Measurements from ENCODE around the gene RORB.
"Not testable (repeated sequence)": the region's sequence is repeated elsewhere in the genome, so short reads cannot be mapped to it uniquely, and the experiment has no call there.

Gene RORB

DNA sequence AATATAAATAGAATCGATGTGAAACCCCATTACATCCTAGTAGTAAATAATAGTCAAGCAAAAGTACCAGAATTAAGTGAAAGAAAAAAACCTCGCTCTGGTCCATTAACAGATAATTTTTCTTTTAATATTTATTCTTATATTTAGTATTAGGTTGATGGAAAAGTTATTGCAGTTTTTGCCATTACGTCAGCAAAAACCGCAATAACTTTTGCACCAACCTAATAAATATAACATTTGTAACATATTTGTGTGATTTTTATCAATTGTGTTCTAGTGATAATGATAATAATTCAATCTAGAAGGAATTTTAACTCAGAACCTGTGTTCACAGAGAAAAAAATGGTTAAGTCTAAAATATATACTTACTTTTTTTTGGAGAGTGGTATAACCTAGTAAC lies 16.1 kb downstream of the RORB start:
- DNase-seq (ENCODE audit: low read depth in 2 of 2): no peak

DNA sequence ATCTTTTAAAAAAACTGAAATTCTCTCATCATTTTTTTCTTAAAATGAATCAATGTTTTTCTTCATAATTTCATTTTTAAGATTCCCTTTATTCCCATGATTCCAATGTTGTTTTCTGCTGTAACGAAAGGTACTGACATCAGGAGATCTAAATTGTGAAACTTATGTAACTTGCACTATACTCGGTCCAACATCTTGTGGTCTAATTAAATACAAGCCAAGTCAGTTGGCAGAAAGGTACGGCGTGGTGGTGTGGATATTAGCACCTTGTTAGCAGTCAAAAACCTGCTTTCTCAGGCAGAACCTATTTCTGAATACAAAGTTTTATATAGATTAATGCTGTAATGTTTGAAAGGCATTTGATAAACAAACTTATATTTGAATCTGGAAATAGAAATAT lies 20.1 kb downstream of the RORB start:
- DNase-seq (ENCODE audit: low read depth in 2 of 2): no peak

DNA sequence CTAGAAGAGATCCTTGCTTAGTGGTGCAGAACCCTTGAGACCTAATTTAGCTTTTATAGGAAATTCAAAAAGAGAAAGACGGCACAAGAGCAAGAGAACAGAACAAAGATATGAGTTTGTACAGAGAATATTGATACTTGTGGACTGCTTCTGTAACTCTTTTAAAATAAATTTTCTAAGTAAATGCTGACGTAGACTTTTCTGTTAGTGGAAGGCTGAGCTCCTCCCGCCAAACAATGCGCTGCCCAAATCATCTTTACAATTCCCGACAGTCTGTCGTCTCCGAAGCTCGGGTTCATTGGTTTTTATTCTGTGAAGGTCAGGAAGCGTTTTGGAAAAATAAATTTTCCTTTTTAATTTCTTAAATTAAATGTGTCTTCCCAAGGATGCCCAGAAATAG lies 22.3 kb downstream of the RORB start:
- no peak for DNase-seq (ENCODE audit: low read depth in 2 of 2)

GRCh38 chr9:74521009-74521408 lies 23.9 kb downstream of the RORB start:
- no peak for DNase-seq (ENCODE audit: low read depth in 2 of 2)

GRCh38 chr9:74524289-74524688 lies 27.2 kb downstream of the RORB start:
- no peak for DNase-seq (ENCODE audit: low read depth in 2 of 2)

DNA sequence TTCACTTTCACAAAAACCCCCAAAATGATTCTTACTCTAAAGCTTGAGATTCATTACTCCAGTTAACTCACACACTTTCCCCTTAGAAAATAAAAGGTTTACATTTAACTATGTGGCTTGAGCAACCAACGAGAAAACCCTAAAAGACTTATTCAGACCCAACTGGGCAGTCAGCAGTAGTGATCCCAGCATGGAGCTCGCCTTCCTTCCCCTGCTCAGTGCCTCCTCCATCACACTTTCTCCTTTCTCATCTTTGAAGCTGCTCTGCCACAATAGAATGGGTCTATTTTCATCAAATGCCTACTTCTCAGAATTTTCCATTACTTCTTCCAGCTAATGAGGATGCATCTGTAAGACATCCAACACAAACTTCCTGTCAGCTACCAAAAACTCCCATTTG lies 29.1 kb downstream of the RORB start:
- DNase-seq (ENCODE audit: low read depth in 2 of 2): no peak

DNA sequence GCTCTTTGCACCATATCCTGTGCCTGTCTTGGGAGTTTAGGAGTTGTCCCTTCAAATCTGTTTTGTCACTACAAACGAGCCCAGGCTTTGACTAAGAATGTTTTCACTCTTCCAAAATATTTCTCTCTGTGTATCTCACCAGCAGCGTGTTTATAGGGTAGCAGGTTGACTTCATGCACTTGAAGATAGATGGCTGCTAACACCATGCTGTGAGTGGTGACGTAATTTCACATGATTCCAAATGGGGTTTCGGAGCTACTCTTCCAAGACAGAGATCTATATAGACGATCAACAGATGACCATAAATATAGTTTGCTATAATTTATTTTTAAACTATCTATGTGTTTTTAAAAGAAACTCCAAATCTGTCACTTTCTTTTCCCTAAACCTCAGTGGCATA lies 30.6 kb downstream of the RORB start:
- no peak for DNase-seq (ENCODE audit: low read depth in 2 of 2)

DNA sequence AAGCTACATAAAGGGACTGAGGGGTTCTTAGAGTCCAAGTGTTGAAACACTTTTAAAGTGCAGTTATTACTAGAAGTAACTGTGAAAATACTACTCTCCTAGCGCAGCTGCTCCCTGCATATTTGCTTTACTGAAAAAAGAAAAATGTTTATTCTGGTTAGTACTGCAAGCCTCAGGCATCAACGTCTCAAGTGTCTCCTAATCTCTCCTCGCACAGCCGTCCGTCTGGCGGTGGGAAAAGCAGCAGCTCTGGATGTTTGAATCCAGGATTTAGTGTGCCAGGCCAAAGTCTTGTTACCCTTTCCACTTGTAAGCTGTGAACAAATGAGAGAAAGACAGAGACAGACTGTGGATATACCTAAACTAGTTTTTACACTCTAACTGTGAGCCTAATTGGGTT lies 31.1 kb downstream of the RORB start:
- no peak for DNase-seq (ENCODE audit: low read depth in 2 of 2)

GRCh38 chr9:74530458-74530857 lies 33.3 kb downstream of the RORB start:
- DNase-seq (ENCODE audit: low read depth in 2 of 2): not testable (repeated sequence)

DNA sequence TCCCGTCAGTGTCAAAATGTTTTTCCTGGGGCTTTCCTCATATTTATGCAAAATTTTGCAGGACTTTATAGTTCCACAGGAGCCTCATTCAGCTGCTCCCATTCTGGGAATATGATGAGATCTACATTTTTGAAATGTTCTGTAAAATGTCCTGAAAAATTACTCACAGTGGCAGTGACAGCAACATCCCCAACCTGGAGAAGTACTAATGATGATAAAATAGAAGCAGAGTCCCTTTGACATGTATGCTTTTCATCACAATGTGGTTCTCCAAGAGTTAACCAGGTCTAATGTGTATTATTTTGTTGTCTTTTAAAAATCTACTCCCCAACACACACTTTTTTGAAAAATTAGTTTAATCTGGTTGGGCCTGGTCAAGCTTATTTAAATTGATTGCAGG lies 36.1 kb downstream of the RORB start:
- DNase-seq (ENCODE audit: low read depth in 2 of 2): no peak

- DNase-seq (ENCODE audit: low read depth in 2 of 2): no peak
Measured at GRCh38 chr9:74534841-74535240, 37.7 kb downstream of the RORB start.

DNA sequence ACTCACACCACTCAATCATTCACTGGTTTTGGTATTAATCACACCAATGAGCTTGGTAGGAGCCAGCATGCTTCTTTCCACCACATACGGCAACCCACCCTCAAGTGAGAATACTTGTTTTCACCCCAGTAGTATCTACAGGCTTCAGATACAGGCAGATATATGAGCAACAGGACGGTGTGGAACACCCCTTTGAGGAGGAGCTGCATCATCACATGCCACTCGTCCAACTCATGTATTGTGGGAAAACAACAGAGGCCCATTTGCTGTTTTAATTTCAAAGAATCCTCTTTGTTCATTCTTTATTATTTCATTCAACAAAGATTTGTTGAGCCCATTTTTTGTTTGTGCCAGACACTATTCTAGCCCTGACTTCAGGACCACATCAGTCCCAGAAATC lies 46.0 kb downstream of the RORB start:
- DNase-seq (ENCODE audit: low read depth in 2 of 2): no peak

- DNase-seq (ENCODE audit: low read depth in 2 of 2): no peak
Measured at GRCh38 chr9:74551266-74551665, 54.1 kb downstream of the RORB start.

DNA sequence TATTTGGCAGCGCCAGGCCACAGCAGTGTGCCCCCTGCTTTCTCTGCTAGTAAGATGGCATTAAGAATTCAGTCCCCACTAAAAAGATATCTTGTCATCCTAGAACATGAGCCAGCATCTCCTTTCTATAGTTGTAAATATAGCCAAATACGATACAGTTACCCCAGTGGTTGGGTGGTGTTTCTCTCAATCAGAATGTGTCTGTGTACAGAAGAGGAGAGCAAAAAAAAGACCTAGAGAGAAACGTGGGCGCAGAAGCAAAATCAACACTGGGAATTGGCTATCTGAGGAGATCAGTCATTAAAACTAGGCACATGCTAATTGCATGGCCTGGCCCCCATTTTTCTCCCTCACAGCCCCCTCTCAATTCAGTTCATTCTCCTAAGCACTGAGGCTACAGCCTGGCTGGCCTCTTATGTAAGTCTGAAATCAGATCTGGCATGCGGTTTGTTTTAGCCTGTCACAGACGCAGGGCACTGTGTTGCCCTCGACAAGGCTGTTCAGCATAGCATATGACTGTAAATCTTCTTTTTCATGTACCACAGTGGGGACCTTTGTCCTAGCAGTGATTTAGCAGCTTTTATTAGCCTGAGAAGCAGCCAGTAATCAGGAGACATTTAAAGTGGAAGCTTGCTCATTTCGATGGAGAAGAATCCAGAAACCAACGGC lies 57.8 kb downstream of the RORB start:
- DNase-seq (ENCODE audit: low read depth in 2 of 2): no peak

DNA sequence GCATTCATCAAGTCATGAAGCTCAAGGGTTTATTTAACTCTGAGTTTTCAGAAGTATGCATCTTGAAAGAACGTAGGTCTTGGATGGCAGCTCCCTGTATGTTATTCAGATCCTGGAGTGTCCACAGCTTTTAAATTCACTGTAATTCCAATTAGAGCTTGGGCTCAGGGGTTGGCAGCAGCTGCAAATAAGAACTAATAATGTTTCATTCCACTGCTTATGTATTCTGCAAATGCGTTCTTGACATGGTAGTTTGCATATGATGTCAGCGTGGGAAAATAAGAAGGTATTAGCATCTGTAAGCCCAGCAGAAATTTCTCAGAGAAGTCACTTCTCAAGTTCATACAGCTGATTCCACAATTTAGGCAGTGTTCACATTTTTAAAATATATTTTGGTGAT lies 58.4 kb downstream of the RORB start:
- DNase-seq (ENCODE audit: low read depth in 2 of 2): no peak

DNA sequence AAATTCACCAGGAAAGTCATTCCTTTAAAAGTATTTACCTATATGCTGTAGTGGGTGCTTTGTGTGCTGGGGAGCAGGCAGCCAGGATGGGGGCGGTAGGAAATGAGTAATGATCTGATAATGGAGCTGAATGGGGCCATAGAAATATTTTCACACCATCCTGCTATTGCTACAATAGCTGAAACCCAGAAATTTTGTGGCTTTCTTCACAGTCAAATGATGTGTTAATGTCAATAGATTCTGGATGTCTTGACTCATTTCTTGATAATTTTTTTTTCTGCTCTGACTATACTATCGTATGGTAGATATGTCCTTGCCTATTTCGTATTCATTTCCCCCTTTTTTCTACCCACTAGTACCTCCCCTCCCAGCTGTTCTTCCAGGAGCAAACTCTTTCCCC lies 59.5 kb downstream of the RORB start:
- no peak for DNase-seq (ENCODE audit: low read depth in 2 of 2)

GRCh38 chr9:74557571-74557970 lies 60.4 kb downstream of the RORB start:
- no peak for DNase-seq (ENCODE audit: low read depth in 2 of 2)

- DNase-seq (ENCODE audit: low read depth in 2 of 2): no peak
Measured at GRCh38 chr9:74562611-74563010, 65.5 kb downstream of the RORB start.

- no peak for DNase-seq (ENCODE audit: low read depth in 2 of 2)
Measured at GRCh38 chr9:74570879-74571512, 73.9 kb downstream of the RORB start.

- DNase-seq (ENCODE audit: low read depth in 2 of 2): no peak
Measured at GRCh38 chr9:74573640-74574191, 76.6 kb downstream of the RORB start.

- no peak for DNase-seq (ENCODE audit: low read depth in 2 of 2)
Measured at GRCh38 chr9:74576176-74576575, 79.0 kb downstream of the RORB start.

DNA sequence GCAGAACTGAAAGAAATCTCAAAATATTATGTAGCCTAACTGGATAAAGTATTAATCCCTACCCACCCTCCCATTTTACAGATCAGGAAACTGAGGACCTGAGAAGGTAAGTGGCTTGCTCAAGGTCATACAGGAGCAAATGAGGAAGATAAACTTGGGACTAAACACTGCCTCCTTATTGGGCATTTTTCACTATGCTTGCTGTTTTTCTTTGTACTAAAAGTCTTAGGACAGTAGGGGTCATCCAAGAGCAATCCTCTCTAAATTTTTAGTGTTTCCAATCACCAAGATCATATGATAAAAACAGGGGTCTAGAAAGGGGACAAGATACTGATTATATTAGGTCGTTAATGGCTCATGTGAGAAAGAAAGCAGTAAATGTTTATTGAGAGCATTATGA lies 80.8 kb downstream of the RORB start:
- no peak for DNase-seq (ENCODE audit: low read depth in 2 of 2)

DNA sequence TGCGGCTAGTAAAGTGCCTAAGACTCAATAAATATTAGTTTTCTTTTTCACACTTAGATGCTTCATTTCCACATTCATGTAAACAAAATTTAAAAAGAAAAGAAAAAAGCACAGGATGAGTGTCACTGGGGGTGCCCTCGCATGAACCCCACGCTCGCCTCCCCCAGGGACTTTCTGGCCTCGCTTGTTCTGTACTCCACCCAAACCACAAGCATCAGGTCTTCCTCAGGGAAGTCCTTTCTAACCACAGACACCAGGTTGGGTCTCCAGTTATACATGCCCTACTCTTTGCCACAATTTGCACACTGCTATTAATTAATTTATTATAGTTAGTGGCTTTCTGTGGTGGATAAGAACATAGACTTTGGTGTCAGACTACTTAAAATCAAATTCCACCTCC lies 92.4 kb downstream of the RORB start:
- DNase-seq (ENCODE audit: low read depth in 2 of 2): no peak

- DNase-seq (ENCODE audit: low read depth in 2 of 2): no peak
Measured at GRCh38 chr9:74595286-74595685, 98.2 kb downstream of the RORB start.
